CD4-positive, alpha-beta T cell treated with Interleukin-15 for 4 hours (primary cell): ENCODE data around the gene RUSF1.

Experiments
- DNase-seq: peaks from one replicate; pipeline ENCODE4 v3.0.0-alpha.2; 2020; ENCODE audit warnings: low spot score

RUSF1 gene

DNA sequence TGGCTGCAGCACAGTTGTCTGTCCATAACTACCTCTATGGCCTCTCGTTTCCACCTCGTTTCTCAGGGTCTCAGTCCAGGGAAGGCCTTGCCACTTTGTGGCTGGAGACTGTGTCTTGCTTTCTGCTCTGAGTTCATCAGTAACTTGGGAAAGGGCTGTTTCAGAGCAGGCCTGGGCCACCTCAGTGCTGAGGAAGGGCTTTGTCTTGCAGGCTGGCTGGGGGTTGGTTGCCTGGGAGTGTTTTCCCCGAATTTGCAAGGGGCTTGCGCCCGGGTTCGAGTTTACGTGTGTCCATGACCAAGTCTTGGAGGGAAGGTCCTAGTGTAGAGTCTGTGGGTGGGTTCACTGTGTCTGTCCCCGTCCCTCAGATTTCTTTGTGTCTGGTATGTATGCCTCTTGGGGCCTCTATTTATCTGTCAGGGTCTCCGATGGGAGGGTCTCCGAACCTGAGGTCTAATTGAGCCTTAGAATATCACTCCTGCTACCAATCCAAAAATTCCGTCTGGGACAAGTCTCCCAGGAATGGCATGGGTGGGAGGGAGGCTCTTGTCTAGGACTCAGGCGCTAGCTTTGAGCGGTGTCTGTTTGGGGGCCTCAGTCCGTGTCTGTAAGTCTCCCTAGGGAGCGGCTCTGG lies 36.8 kb downstream of the RUSF1 start:
- DNase-seq, result no peak

DNA sequence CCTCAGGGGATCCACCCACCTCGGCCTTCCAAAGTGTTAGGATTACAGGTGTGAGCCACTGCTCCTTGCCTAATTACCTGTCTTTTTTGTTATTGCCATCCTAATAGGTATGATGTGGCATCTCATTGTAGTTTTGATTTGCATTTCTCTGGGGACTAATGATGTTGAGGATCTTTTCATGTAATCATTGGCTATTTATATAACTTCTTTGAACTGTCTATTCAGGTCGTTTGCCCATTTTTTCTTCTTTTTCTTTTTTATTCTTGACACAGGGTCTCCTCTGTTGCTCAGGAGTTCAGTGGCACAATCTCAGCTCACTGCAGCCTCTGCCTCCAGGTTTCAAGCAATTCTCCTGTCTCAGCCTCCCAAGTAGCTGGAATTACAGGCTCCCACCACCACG lies 37.6 kb downstream of the RUSF1 start:
- no peak for DNase-seq

DNA sequence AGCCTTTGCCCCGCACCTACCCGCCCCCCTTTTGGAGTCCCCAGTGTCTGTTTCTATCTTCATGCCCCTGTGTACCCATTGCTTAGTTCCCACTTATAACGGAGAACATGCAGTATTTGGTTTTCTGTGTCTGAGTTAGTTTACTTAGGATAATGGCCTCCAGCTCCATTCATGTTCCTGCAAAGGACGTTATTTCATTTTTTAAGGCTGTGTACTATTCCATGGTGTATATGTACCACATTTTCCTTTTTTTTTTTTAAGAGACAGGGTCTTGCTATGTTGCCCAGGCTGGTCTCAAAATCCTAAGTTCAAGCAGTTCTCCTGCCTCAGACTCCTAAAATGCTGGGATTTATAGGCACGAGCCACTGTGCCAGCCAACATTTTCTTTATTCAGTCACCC lies 40.3 kb downstream of the RUSF1 start:
- no peak for DNase-seq

- no peak for DNase-seq
These were observed 40.9 kb downstream of the RUSF1 start for GRCh38 chr16:31467151-31467773.

DNA sequence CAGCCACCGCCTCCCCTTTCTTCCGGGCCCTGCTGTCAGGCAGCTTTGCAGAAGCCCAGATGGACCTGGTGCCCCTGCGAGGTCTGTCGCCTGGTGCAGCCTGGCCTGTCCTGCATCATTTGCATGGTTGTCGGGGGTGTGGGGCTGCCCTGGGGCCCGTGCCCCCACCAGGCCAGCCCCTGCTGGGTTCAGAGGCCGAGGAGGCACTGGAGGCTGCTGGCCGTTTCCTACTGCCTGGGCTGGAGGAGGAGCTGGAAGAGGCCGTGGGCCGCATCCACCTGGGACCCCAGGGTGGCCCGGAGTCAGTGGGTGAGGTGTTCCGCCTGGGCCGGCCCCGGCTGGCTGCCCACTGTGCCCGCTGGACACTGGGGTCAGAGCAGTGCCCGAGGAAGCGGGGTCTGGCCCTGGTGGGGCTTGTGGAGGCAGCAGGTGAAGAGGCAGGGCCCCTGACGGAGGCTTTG lies 41.8 kb downstream of the RUSF1 start:
- DNase-seq, result no peak

DNA sequence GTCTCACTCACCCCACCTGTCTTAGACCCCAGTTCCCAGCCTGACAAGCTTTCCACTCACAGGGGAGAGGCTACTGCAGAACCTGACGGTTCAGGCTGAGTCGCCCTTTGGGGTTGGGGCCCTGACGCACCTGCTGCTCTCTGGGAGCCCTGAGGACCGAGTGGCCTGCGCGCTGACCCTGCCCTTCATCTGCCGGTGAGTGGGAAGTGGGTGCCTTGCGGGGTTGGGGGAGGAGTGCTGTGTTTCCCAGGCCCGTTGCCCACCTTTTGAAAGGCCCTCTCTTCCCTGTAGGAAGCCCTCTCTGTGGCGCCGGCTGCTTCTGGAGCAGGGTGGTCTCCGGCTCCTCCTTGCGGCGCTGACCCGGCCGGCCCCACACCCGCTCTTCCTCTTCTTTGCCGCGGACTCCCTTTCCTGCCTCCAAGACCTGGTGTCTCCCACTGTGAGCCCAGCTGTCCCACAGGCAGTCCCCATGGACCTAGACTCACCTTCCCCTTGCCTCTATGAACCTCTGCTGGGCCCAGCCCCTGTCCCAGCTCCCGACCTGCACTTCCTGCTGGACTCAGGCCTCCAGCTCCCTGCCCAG lies 42.3 kb downstream of the RUSF1 start:
- no peak for DNase-seq

GRCh38 chr16:31464781-31465260 lies 43.4 kb downstream of the RUSF1 start:
- DNase-seq, result no peak

DNA sequence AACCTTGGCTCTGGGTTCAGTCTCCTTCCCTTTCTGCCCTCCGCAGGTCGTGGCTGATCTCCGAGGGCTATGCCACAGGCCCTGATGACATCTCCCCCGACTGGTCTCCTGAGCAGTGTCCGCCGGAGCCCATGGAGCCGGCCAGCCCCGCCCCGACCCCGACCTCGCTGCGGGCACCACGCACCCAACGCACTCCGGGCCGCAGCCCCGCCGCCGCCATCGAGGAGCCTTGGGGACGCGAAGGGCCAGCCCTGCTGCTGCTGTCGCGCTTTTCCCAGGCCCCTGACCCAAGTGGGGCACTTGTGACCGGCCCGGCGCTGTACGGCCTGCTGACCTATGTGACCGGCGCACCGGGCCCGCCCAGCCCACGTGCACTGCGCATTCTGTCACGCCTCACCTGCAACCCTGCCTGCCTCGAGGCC lies 43.8 kb downstream of the RUSF1 start:
- no peak for DNase-seq

DNA sequence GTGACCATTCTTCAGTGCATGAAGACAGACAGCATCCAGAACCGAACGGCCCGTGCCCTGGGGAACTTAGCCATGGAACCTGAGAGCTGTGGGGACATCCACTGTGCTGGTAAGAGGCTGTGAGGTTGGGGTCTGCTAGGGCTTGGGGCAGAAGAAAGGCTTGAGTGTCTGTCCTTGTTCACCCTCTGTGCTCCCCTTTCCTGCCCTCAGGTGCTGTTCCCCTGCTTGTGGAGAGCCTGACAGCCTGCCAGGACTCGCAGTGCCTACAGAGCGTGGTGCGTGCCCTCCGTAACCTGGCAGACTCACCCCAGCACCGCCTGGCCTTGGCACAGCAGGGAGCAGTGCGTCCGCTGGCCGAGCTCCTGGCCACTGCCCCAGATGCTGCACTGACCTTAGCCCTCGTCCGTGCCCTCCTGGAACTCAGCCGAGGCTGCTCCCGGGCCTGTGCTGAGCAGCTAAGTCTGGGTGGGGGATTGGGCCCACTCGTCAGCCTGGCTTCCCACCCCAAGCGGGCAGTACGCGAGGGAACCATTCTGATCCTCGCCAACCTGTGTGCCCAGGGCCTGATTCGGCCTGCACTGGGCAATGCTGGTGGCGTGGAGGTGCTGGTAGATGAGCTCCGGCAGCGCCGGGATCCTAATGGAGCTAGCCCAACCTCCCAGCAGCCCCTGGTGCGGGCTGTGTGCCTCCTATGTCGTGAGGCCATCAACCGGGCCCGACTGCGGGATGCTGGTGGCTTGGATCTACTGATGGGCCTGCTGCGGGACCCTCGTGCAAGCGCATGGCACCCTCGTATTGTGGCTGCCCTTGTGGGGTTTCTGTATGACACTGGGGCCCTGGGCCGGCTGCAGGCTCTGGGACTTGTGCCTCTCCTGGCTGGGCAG lies 46.0 kb downstream of the RUSF1 start:
- DNase-seq, result no peak

DNA sequence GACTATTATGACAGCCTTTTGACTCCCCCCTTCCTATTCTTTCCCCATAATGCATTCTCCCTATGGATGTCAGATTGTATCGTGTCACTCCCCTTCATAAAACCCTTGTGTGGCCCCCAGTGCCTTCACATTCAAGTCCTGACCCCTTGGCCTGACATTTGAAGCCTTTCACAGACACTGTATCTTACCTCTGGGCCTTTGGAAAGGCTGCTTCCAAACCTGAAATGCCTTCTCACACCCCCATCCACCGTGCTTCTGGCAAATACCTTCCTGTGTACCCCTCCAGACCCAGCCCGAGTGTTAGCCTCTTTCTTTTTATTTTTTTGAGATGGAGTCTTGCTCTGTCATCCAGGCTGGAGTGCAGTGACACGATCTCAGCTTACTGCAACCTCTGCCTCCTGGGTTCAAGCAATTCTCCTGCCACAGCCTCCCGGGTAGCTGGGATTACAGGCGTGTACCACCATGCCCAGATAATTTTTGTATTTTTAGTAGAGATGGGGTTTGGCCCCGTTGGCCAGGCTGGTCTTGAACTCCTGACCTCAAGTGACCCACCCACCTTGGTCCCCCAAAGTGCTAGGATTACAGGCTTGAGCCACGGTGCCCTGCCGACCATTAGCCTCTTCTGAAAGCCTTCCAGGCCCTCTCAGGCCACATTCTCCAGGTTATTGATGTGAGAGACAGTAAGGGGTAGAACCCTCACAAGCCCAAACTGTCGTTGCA lies 46.8 kb downstream of the RUSF1 start:
- no peak for DNase-seq

GRCh38 chr16:31460582-31461002 lies 47.6 kb downstream of the RUSF1 start:
- peak; percentile 56 for DNase-seq

- DNase-seq, result peak; percentile 100
These were observed 48.3 kb downstream of the RUSF1 start for GRCh38 chr16:31459687-31460581.

DNA sequence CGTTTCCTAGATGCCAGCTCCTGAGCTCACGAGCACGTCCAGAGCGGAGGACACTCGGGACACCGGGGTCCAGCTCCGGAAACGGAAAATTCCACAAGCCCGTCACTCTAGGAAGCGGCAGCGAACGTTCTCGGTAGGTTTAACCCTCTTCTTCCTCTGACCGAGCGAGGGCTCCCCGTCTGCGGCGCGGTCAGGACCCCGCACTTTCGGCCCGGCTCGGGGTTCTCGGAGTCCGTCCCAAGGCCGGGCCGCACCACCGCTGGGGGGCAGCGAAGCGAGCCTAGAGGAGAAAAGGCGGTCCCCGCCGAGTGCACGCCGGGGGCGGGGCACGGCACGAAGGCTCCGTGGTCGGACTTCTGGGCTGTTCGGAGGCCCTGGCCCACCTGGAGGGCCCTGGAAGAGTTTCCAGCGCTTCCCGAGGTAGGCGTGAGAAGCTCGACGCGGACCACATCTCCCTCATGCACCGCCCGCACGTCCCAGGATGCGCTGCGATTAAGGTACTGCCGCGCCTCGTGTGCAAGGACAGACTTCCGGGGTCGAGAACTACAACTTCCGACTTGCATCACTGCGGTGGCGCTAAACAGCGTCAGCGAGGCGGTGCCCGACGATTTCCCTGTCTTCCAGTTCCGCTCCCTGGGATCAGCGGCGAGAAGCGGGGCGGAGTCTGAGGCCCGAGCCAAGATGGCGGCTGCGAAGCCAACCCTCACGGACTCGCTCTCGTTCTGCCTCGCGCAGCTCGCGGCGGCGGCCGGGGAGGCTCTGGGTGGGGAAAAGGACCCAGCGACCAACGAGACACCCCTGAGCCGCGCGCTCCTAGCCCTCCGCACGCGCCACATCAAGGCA lies 49.1 kb downstream of the RUSF1 start, which contains the start of gene ARMC5:
Gene ARMC5 (plus strand): TSS at position 658 of the 843 bp plus-strand sequence. CDS start 24 bp downstream, at position 682.
- DNase-seq, result peak; percentile 97

DNA sequence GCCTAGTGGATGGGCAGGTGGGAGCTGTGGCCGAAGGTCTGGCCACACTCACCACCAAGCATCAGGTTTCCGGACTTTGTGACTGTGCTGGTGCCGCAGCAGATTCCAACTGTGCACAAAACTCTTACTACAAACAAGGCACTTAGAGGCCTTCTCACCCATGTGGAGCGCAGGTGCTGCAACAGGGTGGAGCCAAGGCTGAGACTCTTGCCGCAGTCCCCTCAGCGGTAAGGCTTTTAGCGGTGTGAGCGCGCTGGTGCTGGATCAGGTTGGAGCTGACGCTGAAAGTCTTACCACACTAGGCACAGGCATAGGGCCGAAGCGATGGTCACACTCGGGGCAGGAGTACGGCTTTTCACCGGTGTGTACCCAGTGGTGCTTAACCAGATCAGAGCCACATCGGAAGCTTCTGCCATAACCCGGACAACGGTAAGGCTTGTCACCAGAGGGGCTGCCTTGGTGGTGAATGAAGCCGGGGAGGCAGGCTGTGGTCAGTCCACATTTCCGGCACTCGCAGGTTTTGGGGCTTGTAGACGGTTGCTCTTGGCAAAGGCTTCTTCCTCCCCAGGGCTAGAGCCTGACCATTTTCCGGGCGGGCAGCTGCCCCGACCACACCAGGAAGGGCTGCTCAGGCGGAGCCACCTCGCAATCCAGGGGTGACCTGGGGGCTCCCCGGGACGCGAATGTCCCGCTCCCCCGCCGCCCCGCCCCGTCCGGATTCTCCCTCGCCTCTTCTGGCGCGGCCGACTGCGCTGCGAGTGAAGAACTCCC lies 49.9 kb downstream of the RUSF1 start:
- peak; percentile 48 for DNase-seq

- no peak for DNase-seq
These were observed 51.2 kb downstream of the RUSF1 start for GRCh38 chr16:31456988-31457360.

GRCh38 chr16:31455601-31456314 lies 52.4 kb downstream of the RUSF1 start:
- peak; percentile 25 for DNase-seq

- DNase-seq, result no peak
These were observed 54.7 kb downstream of the RUSF1 start for GRCh38 chr16:31453255-31454204.
